Stimulated activated CD8-positive, alpha-beta memory T cell treated with anti-CD3 and anti-CD28 coated beads, Interleukin-4, amount 100 ng/mL, for 4 hours (primary cell): ENCODE data around the gene CRLF3.
"Not testable (repeated sequence)": the region's sequence is repeated elsewhere in the genome, so short reads cannot be mapped to it uniquely, and the experiment has no call there.

Experiments
- DNase-seq, 2 donors: peaks; one replicate each; pipeline ENCODE4 v3.0.0-alpha.2; 2020; ENCODE audit warnings: low read depth in 2 of 2, low spot score in 1 of 2

CRLF3 gene, protein sequence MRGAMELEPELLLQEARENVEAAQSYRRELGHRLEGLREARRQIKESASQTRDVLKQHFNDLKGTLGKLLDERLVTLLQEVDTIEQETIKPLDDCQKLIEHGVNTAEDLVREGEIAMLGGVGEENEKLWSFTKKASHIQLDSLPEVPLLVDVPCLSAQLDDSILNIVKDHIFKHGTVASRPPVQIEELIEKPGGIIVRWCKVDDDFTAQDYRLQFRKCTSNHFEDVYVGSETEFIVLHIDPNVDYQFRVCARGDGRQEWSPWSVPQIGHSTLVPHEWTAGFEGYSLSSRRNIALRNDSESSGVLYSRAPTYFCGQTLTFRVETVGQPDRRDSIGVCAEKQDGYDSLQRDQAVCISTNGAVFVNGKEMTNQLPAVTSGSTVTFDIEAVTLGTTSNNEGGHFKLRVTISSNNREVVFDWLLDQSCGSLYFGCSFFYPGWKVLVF

GRCh38 chr17:30824356-30825145 is at the start of gene CRLF3:
TSS of gene CRLF3 (minus strand) at chr17:30824692. CDS start at chr17:30824651, 41 bp downstream.
- DNase-seq, result peak; percentile 57 to 79

- no peak for DNase-seq
These were observed 44.5 kb upstream of the CRLF3 start for GRCh38 chr17:30869005-30869404.

DNA sequence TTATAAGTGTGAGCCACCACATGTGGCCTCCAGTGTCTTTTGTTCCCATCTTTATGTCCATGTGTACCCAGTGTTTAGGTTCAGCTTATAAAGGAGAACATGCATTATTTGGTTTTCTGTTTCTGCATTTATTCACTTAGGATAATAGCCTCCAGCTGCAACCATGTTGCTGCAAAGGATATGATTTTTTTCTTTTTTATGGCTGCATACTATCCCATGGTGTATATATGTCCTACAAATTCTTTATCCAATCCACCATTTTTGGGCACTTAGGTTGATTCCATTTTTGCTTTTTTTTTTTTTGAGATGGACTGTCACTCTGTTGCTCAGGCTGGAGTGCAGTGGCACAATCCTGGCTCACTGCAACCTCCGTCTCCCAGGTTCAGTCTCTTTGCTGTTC is 40.1 kb upstream of the CRLF3 start:
- no peak for DNase-seq

GRCh38 chr17:30858556-30859250 is 34.2 kb upstream of the CRLF3 start:
- DNase-seq, result no peak

- DNase-seq, result no peak
These were observed 29.7 kb upstream of the CRLF3 start for GRCh38 chr17:30854146-30854545.

DNA sequence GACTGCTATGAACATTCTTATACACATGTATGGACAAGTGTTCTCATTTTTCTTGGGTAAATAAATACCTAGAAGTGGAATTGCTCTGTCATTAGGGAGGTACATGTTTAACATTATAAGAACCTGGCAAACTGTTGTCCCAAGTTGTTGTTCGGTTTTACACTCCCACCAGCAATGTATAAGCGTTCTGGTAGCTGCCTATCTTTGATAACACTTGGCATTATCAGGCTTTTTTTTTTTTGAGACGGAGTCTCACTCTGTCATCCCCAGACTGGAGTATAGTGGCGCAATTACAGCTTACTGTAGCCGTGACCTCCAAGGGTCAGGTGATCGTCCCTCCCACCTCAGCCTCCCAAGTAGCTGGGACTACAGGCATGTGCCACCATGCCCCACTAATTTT is 23.5 kb upstream of the CRLF3 start:
- DNase-seq, result no peak

DNA sequence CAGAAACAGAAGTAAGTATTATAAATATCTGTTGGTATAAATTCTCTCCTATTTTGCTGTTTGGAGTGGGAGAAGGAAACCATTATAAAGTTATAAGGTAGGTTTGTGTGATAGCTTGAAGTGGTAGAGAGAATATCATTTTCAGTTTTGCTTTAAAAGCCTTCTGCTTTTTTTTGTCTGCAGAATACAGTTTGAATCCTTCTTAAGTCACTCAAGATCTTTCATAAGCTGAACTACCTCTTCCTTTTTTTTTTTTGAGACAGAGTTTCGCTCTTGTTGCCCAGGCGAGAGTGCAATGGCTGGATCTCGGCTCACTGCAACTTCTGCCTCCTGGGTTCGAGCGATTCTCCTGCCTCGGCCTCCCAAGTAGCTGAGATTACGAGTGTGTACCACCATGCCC is 16.3 kb upstream of the CRLF3 start:
- no peak for DNase-seq

- DNase-seq, result no peak
These were observed 13.8 kb upstream of the CRLF3 start for GRCh38 chr17:30838202-30838807.

GRCh38 chr17:30832438-30833124 is 8.1 kb upstream of the CRLF3 start:
- DNase-seq, result no peak

DNA sequence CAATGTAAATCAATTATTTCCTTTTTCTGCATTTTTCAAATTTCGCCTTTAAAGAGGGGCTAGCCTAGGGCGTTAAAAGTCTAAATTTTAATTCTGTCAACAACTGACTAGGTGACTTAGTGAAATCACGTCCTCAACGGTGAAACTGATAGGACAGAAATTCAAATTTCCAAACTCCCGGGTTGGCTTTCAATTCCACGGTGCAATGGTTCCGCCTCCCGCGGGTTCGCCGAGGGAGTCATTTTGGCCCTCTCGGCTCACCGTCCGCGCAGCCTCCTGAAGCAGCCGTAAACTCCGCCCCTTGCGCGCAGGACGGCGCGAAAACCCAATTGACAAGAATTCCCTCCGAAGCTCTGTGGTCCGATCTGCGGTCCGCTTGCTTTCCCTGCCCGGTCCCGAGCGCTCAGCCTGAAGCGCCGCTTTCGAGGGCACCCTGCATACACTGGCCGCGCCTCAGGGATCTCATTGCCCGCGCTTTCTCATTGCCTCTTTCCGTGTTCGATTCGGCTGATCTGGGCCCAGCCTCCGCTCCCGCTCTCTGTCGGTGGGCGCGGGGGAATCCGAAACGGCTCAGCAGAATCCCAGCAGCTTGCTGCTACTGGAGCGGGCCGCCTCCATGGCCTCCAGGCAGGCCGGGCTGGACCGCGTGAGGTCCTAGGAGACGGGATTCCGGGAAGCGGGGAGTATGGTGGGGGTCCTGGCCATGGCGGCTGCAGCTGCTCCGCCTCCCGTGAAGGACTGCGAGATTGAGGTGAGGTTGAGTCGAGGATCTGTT is 7.4 kb upstream of the CRLF3 start, which contains the start of gene ATAD5:
Gene ATAD5, plus strand, starts transcription at position 304 of the 775 bp plus-strand sequence. Its CDS starts 382 bp downstream, at position 686.
- peak; percentile 70 to 74 for DNase-seq

GRCh38 chr17:30831257-30831656 is 6.8 kb upstream of the CRLF3 start:
- DNase-seq, result no peak

DNA sequence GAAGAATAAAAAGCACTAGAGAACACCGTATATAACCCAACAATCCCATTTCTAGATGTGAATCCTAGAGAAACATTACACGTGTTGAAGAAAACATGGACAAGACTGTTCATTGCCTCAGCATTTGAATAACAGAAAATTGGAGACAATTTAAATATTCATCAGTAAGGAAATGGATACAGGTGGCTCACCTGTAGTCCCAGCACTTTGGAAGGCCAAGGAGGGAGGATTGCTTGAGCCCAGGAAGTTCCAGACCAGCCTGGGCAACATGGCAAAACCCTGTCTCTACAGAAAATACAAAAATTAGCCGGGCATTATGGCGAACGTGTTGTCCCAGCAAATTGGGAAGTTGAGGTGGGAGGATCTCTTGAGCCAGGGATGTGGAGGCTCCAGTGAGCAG is 4.5 kb upstream of the CRLF3 start:
- no peak for DNase-seq

DNA sequence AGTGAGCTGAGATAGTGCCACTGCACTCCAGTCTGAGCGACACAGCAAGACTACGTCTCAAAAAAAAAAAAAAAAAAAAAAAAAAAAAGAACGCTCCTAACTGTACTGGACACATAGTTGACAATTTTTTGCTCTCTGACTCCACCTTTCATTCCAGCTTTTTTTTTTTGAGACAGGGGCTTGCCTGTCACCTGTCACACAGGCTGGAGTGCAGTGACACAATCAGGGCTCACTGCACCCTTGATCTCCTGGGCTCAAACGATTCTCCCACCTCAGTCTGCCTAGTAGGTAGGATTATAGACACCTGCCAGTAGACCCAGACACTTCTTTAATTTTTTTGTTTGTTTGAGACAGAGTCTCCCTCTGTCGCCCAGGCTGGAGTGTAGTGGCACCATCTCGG is 2.6 kb upstream of the CRLF3 start:
- no peak for DNase-seq

GRCh38 chr17:30824002-30824355 is 513 bp downstream of the CRLF3 start:
- no peak for DNase-seq

DNA sequence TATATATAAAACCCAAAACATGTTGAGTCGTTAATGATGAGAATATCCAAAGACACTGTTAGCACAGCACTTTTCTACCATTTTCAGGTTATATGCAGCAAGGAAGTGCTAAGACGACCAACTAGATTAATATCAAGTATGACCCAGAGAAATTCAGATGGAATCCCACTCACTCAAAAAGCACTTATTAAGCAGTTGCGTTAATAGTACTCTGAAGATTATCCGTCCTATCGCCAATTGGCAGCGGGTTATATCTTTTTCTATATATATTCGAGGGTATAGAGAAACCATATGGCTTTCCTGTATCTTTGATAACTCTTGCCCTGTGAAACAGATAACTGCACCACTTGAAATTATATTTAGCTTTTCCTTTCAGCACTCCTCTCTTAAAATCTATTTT is 1.1 kb downstream of the CRLF3 start:
- no peak for DNase-seq

DNA sequence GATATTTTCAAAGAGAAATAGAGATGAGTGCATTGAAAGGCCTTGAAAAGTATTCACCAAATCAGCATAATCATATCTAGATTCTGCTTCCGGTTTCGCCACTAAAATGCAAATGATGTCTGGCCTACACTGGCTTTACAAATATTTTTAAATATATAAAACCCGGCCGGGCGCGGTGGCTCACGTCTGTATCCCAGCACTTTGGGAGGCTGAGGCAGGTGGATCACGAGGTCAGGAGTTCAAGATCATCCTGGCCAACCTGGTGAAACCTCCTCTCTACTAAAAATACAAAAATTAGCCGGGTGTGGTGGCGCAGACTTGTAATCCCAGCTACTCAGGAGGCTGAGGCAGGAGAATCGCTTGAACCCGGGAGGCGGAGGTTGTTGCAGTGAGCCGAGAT is 1.6 kb downstream of the CRLF3 start:
- DNase-seq, result not testable (repeated sequence)

GRCh38 chr17:30821871-30822723 is 2.4 kb downstream of the CRLF3 start:
- no peak for DNase-seq

- no peak for DNase-seq
These were observed 4.4 kb downstream of the CRLF3 start for GRCh38 chr17:30819971-30820705.
